Endodermal cell (in vitro differentiated cells): ENCODE data around the gene PCDHA4. TPM values are rescaled to one million over a fixed set of nuclear protein-coding genes. Genes with fewer than 3 reads are reported as not detected.
"Not testable (repeated sequence)": the region's sequence is repeated elsewhere in the genome, so short reads cannot be mapped to it uniquely, and the experiment has no call there.

Experiments used
- DNase-seq: peaks from one replicate; pipeline ENCODE4 v3.0.0-alpha.2; 2017
- H3K27ac ChIP-seq: 2 replicates; pipeline ENCODE4 v1.5.1; 2013; ENCODE audit warnings: mild to moderate bottlenecking, low read depth, low read length, moderate library complexity
- H3K27me3 ChIP-seq: 2 replicates; pipeline ENCODE4 v1.6.1; 2013; ENCODE audit warnings: mild to moderate bottlenecking, low read length, moderate library complexity; ENCODE audit not compliant: insufficient read depth, control insufficient read depth, poor library complexity, severe bottlenecking
- H3K36me3 ChIP-seq: 2 replicates; pipeline ENCODE4 v1.7.0; 2013; ENCODE audit warnings: mild to moderate bottlenecking, low read length, moderate library complexity; ENCODE audit not compliant: control insufficient read depth, insufficient read depth
- H3K4me1 ChIP-seq: one replicate; pipeline ENCODE4 v1.7.0; 2013; ENCODE audit warnings: low read length; ENCODE audit not compliant: control insufficient read depth, insufficient read depth
- H3K4me3 ChIP-seq: 2 replicates; pipeline ENCODE4 v1.5.1; 2013; ENCODE audit warnings: mild to moderate bottlenecking, low read length, moderate library complexity
- H3K9ac ChIP-seq: 2 replicates; pipeline ENCODE4 v1.6.1; 2013; ENCODE audit warnings: mild to moderate bottlenecking, low read length, moderate library complexity; ENCODE audit not compliant: poor library complexity, severe bottlenecking; ENCODE audit errors: extremely low read depth
- H3K9me3 ChIP-seq: 2 replicates; pipeline ENCODE4 v1.6.1; 2013; ENCODE audit warnings: mild to moderate bottlenecking, low read length, moderate library complexity; ENCODE audit not compliant: control insufficient read depth
- H3K27ac Mint-ChIP-seq: 2 replicates; pipeline ENCODE4 v1.8.0; 2020; ENCODE audit warnings: mixed read lengths
- H3K27me3 Mint-ChIP-seq: 2 replicates; pipeline ENCODE4 v1.8.0; 2021; ENCODE audit warnings: mild to moderate bottlenecking, mixed read lengths; ENCODE audit not compliant: insufficient read depth
- H3K36me3 Mint-ChIP-seq: 2 replicates; pipeline ENCODE4 v1.8.0; 2020; ENCODE audit warnings: low read depth, mixed read lengths
- H3K4me1 Mint-ChIP-seq: 2 replicates; pipeline ENCODE4 v1.8.0; 2020; ENCODE audit warnings: mixed read lengths
- H3K4me3 Mint-ChIP-seq: 2 replicates; pipeline ENCODE4 v1.8.0; 2020; ENCODE audit warnings: mild to moderate bottlenecking, moderate library complexity, mixed read lengths
- H3K9me3 Mint-ChIP-seq: 2 replicates; pipeline ENCODE4 v1.8.0; 2020; ENCODE audit warnings: mild to moderate bottlenecking, mixed read lengths
- WGBS, 2 experiments: methylation state at CpG; one replicate each; pipeline versions ENCODE4 v1.1.5 to v1.1.7; 2013; ENCODE audit warnings: missing lambda C conversion rate in 2 of 2, mixed read lengths in 1 of 2; ENCODE audit not compliant: insufficient coverage in 1 of 2, insufficient read length in 1 of 2; 5-methylcytosine and 5-hydroxymethylcytosine counted together
- total RNA-seq, 2 donors: library from RNA; stranded (reverse); fragmentation: NEBNext Ultra II Directional in 1 of 2; extraction: Animal tissue kit (Norgen Biotek cat#: 25700) in 1 of 2; gene quantifications; 2 replicates in 1 of 2; 3 replicates in 1 of 2; pipeline ENCODE4 v1.2.1, GENCODE V29; 2021
- TF ChIP-seq, protein P1 (sequence below): fragments of 200-600 bp; sonication (generic); conservative IDR thresholded peaks from 2 replicates; pipeline ENCODE4 v1.5.0; 2021; ENCODE audit warnings: antibody characterized with exemption, mild to moderate bottlenecking

Gene PCDHA4
- total RNA-seq, 2 donors from 2014 or later = 5.6 to 6.3 TPM

DNA sequence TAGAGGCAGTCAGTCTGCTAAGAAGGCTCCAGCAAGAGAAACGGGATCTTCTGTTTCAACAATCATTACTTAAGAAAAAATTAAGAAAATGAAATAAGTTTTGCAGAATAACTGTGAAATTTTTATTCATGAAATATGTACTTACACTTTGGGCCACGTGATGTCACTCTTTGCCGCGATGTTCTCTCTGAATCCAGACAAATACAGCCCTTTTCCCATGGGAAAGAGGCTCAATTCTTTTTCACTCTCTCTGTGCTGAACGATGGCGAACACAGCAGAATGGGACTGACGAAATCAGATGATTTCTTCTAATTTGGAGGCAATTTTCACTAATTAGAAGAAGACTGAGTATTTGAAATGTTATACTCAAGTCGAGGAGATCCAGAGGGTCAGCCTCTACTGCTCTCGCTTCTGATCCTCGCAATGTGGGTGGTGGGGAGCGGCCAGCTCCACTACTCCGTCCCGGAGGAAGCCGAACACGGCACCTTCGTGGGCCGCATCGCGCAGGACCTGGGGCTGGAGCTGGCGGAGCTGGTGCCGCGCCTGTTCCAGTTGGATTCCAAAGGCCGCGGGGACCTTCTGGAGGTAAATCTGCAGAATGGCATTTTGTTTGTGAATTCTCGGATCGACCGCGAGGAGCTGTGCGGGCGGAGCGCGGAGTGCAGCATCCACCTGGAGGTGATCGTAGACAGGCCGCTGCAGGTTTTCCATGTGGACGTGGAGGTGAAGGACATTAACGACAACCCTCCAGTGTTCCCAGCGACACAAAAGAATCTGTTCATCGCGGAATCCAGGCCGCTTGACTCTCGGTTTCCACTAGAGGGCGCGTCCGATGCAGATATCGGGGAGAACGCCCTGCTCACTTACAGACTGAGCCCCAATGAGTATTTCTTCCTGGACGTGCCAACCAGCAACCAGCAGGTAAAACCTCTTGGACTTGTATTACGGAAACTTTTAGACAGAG is 41.6 kb downstream of the PCDHA4 start, which contains the start of gene PCDHA9:
Gene PCDHA9, plus strand, starts transcription at position 244 of the 964 bp plus-strand sequence. Its CDS starts 114 bp downstream, at position 358.
- H3K27ac ChIP-seq, H3K9me3 ChIP-seq, H3K36me3 Mint-ChIP-seq, H3K36me3 ChIP-seq, H3K4me1 Mint-ChIP-seq, H3K27me3 ChIP-seq, H3K9ac ChIP-seq, H3K4me3 ChIP-seq, H3K27me3 Mint-ChIP-seq, H3K4me1 ChIP-seq, H3K9me3 Mint-ChIP-seq: not testable (repeated sequence)
- H3K27ac Mint-ChIP-seq = peak within 1 kb of the TSS; percentile 79
- peak; percentile 52 for DNase-seq
- TF ChIP-seq, protein P1, sequence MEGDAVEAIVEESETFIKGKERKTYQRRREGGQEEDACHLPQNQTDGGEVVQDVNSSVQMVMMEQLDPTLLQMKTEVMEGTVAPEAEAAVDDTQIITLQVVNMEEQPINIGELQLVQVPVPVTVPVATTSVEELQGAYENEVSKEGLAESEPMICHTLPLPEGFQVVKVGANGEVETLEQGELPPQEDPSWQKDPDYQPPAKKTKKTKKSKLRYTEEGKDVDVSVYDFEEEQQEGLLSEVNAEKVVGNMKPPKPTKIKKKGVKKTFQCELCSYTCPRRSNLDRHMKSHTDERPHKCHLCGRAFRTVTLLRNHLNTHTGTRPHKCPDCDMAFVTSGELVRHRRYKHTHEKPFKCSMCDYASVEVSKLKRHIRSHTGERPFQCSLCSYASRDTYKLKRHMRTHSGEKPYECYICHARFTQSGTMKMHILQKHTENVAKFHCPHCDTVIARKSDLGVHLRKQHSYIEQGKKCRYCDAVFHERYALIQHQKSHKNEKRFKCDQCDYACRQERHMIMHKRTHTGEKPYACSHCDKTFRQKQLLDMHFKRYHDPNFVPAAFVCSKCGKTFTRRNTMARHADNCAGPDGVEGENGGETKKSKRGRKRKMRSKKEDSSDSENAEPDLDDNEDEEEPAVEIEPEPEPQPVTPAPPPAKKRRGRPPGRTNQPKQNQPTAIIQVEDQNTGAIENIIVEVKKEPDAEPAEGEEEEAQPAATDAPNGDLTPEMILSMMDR = peak; percentile 63
- WGBS, 2 experiments = 91 to 93% methylated on average over 15 to 36 of the region's 48 CpGs
- H3K4me3 Mint-ChIP-seq = peak within 1 kb of the TSS; percentile 76

DNA sequence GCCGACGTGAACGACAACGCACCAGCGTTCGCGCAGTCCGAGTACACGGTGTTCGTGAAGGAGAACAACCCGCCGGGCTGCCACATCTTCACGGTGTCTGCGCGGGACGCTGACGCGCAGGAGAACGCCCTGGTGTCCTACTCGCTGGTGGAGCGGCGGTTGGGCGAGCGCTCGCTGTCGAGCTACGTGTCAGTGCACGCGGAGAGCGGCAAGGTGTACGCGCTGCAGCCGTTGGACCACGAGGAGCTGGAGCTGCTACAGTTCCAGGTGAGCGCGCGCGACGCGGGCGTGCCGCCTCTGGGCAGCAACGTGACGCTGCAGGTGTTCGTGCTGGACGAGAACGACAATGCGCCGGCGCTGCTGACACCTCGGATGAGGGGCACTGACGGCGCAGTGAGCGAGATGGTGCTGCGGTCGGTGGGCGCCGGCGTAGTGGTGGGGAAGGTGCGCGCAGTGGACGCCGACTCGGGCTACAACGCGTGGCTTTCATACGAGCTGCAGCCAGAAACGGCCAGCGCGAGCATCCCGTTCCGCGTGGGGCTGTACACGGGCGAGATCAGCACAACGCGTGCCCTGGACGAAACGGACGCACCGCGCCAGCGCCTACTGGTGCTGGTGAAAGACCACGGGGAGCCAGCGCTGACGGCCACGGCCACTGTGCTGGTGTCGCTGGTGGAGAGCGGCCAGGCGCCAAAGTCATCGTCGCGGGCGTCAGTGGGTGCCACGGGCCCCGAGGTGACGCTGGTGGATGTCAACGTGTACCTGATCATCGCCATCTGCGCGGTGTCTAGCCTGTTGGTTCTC is 43.2 kb downstream of the PCDHA4 start:
- H3K36me3 ChIP-seq, H3K9me3 Mint-ChIP-seq, H3K4me1 Mint-ChIP-seq, H3K27me3 Mint-ChIP-seq, H3K36me3 Mint-ChIP-seq, H3K9ac ChIP-seq, DNase-seq, H3K4me3 Mint-ChIP-seq, H3K27me3 ChIP-seq, H3K27ac Mint-ChIP-seq, H3K9me3 ChIP-seq, H3K4me3 ChIP-seq, H3K27ac ChIP-seq, H3K4me1 ChIP-seq: not testable (repeated sequence)
- 96 to 99% methylated on average over 88 to 101 of the region's 101 CpGs for WGBS, 2 experiments

DNA sequence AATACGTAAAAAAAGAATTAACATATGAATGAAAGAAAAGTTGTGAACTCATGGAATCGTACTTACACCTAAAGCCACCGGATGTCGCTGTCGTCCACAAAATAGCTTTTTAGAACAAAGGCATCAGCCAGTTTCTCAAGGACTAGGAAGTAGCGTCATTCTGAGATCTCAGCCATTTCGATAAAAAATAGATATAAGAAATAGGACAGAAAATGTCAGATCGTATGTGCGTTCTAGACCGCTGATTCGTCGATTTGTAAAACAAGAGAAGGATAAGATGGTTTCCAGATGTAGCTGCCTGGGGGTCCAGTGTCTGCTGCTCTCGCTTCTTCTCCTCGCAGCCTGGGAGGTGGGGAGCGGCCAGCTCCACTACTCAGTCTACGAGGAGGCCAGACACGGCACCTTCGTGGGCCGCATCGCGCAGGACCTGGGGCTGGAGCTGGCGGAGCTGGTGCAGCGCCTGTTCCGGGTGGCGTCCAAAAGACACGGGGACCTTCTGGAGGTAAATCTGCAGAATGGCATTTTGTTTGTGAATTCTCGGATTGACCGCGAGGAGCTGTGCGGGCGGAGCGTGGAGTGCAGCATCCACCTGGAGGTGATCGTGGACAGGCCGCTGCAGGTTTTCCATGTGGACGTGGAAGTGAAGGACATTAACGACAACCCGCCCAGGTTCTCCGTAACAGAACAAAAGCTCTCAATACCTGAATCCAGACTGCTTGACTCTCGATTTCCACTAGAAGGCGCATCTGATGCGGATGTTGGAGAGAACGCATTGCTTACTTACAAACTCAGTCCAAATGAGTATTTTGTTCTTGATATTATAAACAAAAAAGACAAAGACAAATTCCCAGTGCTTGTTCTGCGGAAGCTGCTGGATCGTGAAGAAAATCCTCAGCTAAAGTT is 49.2 kb downstream of the PCDHA4 start, which contains the start of gene PCDHA10:
Gene PCDHA10, plus strand, starts transcription at position 126 of the 903 bp plus-strand sequence. Its CDS starts 152 bp downstream, at position 278.
- H3K4me1 ChIP-seq = no peaks in the 10 kb centered on the region
- no peak within 1 kb of the TSS for H3K27ac ChIP-seq
- H3K9ac ChIP-seq = no peak within 1 kb of the TSS
- Mint-ChIP-seq H3K36me3 (peaks cover 28% of the 10 kb centered on the region), H3K4me1 (peaks cover 6% of the 10 kb centered on the region), H3K27me3 (no peaks in the 10 kb centered on the region), H3K9me3 (peaks cover 23% of the 10 kb centered on the region), H3K27ac (peak within 1 kb of the TSS; percentile 98), H3K4me3 (peak within 1 kb of the TSS; percentile 96)
- TF ChIP-seq, protein P1 = peak; percentile 80
- H3K9me3 ChIP-seq = peaks cover 5% of the 10 kb centered on the region
- WGBS, 2 experiments = 90 to 91% methylated on average over 27 to 44 of the region's 44 CpGs
- H3K36me3 ChIP-seq = no peaks in the 10 kb centered on the region
- DNase-seq = peak; percentile 82
- H3K4me3 ChIP-seq = no peak within 1 kb of the TSS
- no peaks in the 10 kb centered on the region for H3K27me3 ChIP-seq
